ENCODE results near the gene HSP90AB1. TPM values are rescaled to one million over a fixed set of nuclear protein-coding genes. Genes with fewer than 3 reads are reported as not detected.

The HSP90AB1 gene
- total and polyA plus RNA-seq, 9 of the 15 experiments (the other 6 are each of a cell fraction or from before 2014, with no cell fraction given): 1,780 to 3,358 (median 2,262) TPM

- TF ChIP-seq MGA (IDR thresholded peaks at IDR 0.05) (no peak; the same call in 1 of the 2 replicates), PHB2 (IDR thresholded peaks at IDR 0.05; ENCODE audit: low read depth) (no peak), MEIS2 (IDR thresholded peaks at IDR 0.05; ENCODE audit: partially characterized antibody) (no peak), ZNF766 (CRISPR knock-in tag; conservative IDR thresholded peaks at IDR 0.05) (peak; percentile 44; the same call in 1 of the 2 replicates), SMARCA4 (IDR thresholded peaks at IDR 0.05) (no peak)
Measured at GRCh38 chr6:44265007-44265721, 18.3 kb downstream of the HSP90AB1 start, which contains the start of gene NFKBIE (continued).

All from K562 (cell line).